HCT116 (cell line): Measurements from ENCODE around the gene PAFAH1B1. TPM values are rescaled to one million over a fixed set of nuclear protein-coding genes. Genes with fewer than 3 reads are reported as not detected.

Source experiments
- ATAC-seq: fragments of 200-7000 bp; cut with Tn5 transposase; 2 replicates; pipeline ENCODE4 v1.9.1; 2020; ENCODE audit warnings: mild to moderate bottlenecking, moderate library complexity
- BruUV-seq: library from RNA; stranded (reverse); fragments of 400-500 nt; replicated peaks from 2 replicates; lab custom pipeline; 2021; lab: Mats Ljungman, UMichigan
- CTCF ChIA-PET: fragments of 300-600 bp; sonication (Branson Sonifier 250); formaldehyde crosslinking; loops from one replicate; lab custom pipeline; 2021; ENCODE audit warnings: antibody characterized with exemption; lab: Charles Lee
- POLR2A ChIA-PET: fragments of 300-600, 350-600 bp; sonication (Branson Sonifier 250); formaldehyde crosslinking; loops from one replicate; lab custom pipeline; 2021; ENCODE audit warnings: antibody characterized with exemption; lab: Charles Lee
- RAD21 ChIA-PET, 2 experiments: fragments of 300-600 bp; sonication (Branson Sonifier 250); formaldehyde crosslinking; loops; one replicate each; lab custom pipeline; 2023; ENCODE audit warnings: low total read pairs in 2 of 2; ENCODE audit not compliant: uncharacterized antibody in 2 of 2, unreplicated experiment in 2 of 2, low non-redundant PET in 1 of 2; lab: Charles Lee
- DNase-seq: peaks from one replicate; pipeline ENCODE4 v3.0.0-alpha.2; 2010; ENCODE audit warnings: low read depth, low spot score
- H2AFZ ChIP-seq: fragments of 200-600 bp; shearing (Covaris generic), sonication (generic); 2 replicates; pipeline ENCODE4 v1.6.1; 2017; ENCODE audit warnings: low read depth, mixed run types, mixed read lengths, antibody characterized with exemption, low read length; ENCODE audit not compliant: poor library complexity, severe bottlenecking
- H3K27ac ChIP-seq: 2 replicates; pipeline ENCODE4 v1.5.1; 2012; ENCODE audit warnings: low read depth, low read length
- H3K27me3 ChIP-seq: fragments of 200-600 bp; sonication (generic); 2 replicates; pipeline ENCODE4 v1.6.1; 2016; ENCODE audit warnings: mixed run types, low read length, mixed read lengths; ENCODE audit not compliant: insufficient read depth
- H3K36me3 ChIP-seq, 2 experiments: fragments of 200-500 bp in 1 of 2; fragments of 200-600 bp in 1 of 2; sonication (Bioruptor generic) in 1 of 2; sonication (generic) in 1 of 2; 2 replicates each; pipeline versions ENCODE4 v1.5.1 to v1.6.1; 2014 to 2016; ENCODE audit warnings: low read length in 2 of 2, inconsistent platforms in 1 of 2, mixed read lengths in 1 of 2, mixed run types in 1 of 2; ENCODE audit not compliant: insufficient read depth in 2 of 2, control insufficient read depth in 1 of 2
- H3K4me1 ChIP-seq, 2 experiments: fragments of 200-600 bp in 1 of 2; sonication (generic) in 1 of 2; 2 replicates each; pipeline versions ENCODE4 v1.5.1 to v1.6.1; 2012 to 2017; ENCODE audit warnings: low read length in 2 of 2, inconsistent platforms in 1 of 2, mild to moderate bottlenecking in 1 of 2, mixed read lengths in 1 of 2, mixed run types in 1 of 2, moderate library complexity in 1 of 2; ENCODE audit not compliant: insufficient read depth in 2 of 2, control insufficient read depth in 1 of 2
- H3K4me2 ChIP-seq: fragments of 200-600 bp; sonication (generic); 2 replicates; pipeline ENCODE4 v1.6.1; 2017; ENCODE audit warnings: mixed run types, low read length, mixed read lengths
- H3K4me3 ChIP-seq, 2 experiments: fragments of 200-600 bp in 1 of 2; sonication (generic) in 1 of 2; replicated peaks in 1 of 2; 2 replicates each; pipeline ENCODE4 v1.5.1; 2011 to 2016; ENCODE audit warnings: low read length in 2 of 2, control low read depth in 1 of 2, low read depth in 1 of 2, mild to moderate bottlenecking in 1 of 2, mixed read lengths in 1 of 2, mixed run types in 1 of 2
- H3K79me2 ChIP-seq: fragments of 200-600 bp; sonication (generic); 2 replicates; pipeline ENCODE4 v1.6.1; 2017; ENCODE audit warnings: mild to moderate bottlenecking, mixed run types, low read length, moderate library complexity, mixed read lengths; ENCODE audit not compliant: insufficient read depth
- H3K9ac ChIP-seq: fragments of 200-600 bp; sonication (generic); 2 replicates; pipeline ENCODE4 v1.6.1; 2016; ENCODE audit warnings: low read length, mixed read lengths
- H3K9me2 ChIP-seq: fragments of 200-600 bp; sonication (generic), shearing (Covaris generic); 2 replicates; pipeline ENCODE4 v1.6.1; 2017; ENCODE audit warnings: mixed run types, mild to moderate bottlenecking, moderate library complexity; ENCODE audit not compliant: insufficient read depth
- H3K9me3 ChIP-seq, 2 experiments: fragments of 200-500 bp in 1 of 2; fragments of 200-600 bp in 1 of 2; sonication (Bioruptor generic) in 1 of 2; sonication (generic) in 1 of 2; 2 replicates each; pipeline ENCODE4 v1.6.1; 2014 to 2017; ENCODE audit warnings: low read length in 2 of 2, mixed read lengths in 2 of 2, inconsistent platforms in 1 of 2, low read depth in 1 of 2, mild to moderate bottlenecking in 1 of 2, mixed run types in 1 of 2, moderate library complexity in 1 of 2; ENCODE audit not compliant: control insufficient read depth in 1 of 2, insufficient read depth in 1 of 2
- H4K20me1 ChIP-seq: fragments of 200-600 bp; sonication (generic), shearing (Covaris generic); 2 replicates; pipeline ENCODE4 v1.6.1; 2017; ENCODE audit warnings: mixed run types, mild to moderate bottlenecking, moderate library complexity; ENCODE audit not compliant: insufficient read depth
- CBX3 ChIP-seq: IDR thresholded peaks from 2 replicates; pipeline ENCODE4 v1.6.1; 2012; ENCODE audit warnings: low read depth
- CEBPB ChIP-seq: IDR thresholded peaks from 2 replicates; pipeline ENCODE4 v1.6.1; 2012; ENCODE audit warnings: low read depth
- EGR1 ChIP-seq: IDR thresholded peaks from 2 replicates; pipeline ENCODE4 v1.6.1; 2012; ENCODE audit warnings: low read depth
- ELF1 ChIP-seq: IDR thresholded peaks from 2 replicates; pipeline ENCODE4 v1.6.1; 2012; ENCODE audit warnings: low read depth, borderline replicate concordance
- EZH2 ChIP-seq: fragments of 200-600 bp; sonication (generic); IDR thresholded peaks from 2 replicates; pipeline ENCODE4 v1.6.1; 2017; ENCODE audit warnings: antibody characterized with exemption, mixed run types
- JUND ChIP-seq: IDR thresholded peaks from 2 replicates; pipeline ENCODE4 v1.6.1; 2012
- POLR2A ChIP-seq: IDR thresholded peaks from 2 replicates; pipeline ENCODE4 v1.7.0; 2011; ENCODE audit warnings: borderline replicate concordance; ENCODE audit not compliant: insufficient read depth, insufficient read length; ENCODE audit errors: extremely low read depth
- POLR2AphosphoS5 ChIP-seq: IDR thresholded peaks from 2 replicates; pipeline ENCODE4 v1.6.1; 2011; ENCODE audit warnings: mild to moderate bottlenecking, low read depth, low read length, moderate library complexity
- SP1 ChIP-seq: IDR thresholded peaks from 2 replicates; pipeline ENCODE4 v1.6.1; 2012; ENCODE audit warnings: low read depth
- ZFX ChIP-seq: fragments of 450-650 bp; IDR thresholded peaks from 2 replicates; pipeline ENCODE4 v1.6.1; 2017
- ZNF274 ChIP-seq: fragments of 200-500 bp; sonication (Bioruptor generic); IDR thresholded peaks from 2 replicates; pipeline ENCODE4 v1.6.1; 2014; ENCODE audit warnings: mild to moderate bottlenecking, low read depth, low read length, inconsistent platforms
- intact Hi-C: fragments of 100-400 bp; cut with micrococcal nuclease; formaldehyde crosslinking; loops from 2 replicates; pipeline ENCODE4 v1.10.0; 2022
- total RNA-seq: library from RNA; stranded (reverse); gene quantifications from one replicate; pipeline ENCODE4 v1.2.1, GENCODE V29; 2021; ENCODE audit not compliant: unreplicated experiment
- TF ChIP-seq, protein P1 (sequence below): IDR thresholded peaks from 2 replicates; pipeline ENCODE4 v1.6.1; 2011; ENCODE audit warnings: mild to moderate bottlenecking, low read length, moderate library complexity; ENCODE audit not compliant: insufficient replicate concordance; ENCODE audit errors: extremely low read depth
- TF ChIP-seq, protein P2 (sequence below): IDR thresholded peaks from 2 replicates; pipeline ENCODE4 v1.6.1; 2012; ENCODE audit warnings: low read depth
- TF ChIP-seq, protein P3 (sequence below): IDR thresholded peaks from 2 replicates; pipeline ENCODE4 v1.6.1; 2012

The PAFAH1B1 gene
- total RNA-seq, 1 experiment from 2014 or later = 113 TPM

DNA sequence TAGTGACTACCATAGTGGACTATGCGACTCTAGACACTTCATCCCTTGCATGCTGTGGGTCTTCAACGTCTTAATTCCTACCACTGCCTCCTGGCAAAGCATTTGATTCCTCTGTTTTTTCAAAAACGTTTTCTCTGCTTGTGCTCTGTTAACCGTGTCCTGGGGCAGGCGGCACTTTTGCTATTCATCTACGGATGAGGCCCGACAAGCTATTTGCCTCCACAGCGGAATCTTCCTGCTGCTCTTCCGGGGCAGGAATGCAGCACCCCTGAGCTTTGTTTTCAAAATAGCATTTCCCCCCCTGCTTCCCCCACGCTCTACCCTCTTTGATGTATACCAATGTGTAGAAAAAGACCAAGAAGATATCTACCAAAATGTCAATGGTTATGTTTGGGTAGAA, 42.0 kb upstream of the PAFAH1B1 start (continued):
- TF ChIP-seq, protein P1, sequence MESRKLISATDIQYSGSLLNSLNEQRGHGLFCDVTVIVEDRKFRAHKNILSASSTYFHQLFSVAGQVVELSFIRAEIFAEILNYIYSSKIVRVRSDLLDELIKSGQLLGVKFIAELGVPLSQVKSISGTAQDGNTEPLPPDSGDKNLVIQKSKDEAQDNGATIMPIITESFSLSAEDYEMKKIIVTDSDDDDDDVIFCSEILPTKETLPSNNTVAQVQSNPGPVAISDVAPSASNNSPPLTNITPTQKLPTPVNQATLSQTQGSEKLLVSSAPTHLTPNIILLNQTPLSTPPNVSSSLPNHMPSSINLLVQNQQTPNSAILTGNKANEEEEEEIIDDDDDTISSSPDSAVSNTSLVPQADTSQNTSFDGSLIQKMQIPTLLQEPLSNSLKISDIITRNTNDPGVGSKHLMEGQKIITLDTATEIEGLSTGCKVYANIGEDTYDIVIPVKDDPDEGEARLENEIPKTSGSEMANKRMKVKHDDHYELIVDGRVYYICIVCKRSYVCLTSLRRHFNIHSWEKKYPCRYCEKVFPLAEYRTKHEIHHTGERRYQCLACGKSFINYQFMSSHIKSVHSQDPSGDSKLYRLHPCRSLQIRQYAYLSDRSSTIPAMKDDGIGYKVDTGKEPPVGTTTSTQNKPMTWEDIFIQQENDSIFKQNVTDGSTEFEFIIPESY = no peak
- TF ChIP-seq JUND = no peak
- TF ChIP-seq, all 23 proteins: peak for 0

DNA sequence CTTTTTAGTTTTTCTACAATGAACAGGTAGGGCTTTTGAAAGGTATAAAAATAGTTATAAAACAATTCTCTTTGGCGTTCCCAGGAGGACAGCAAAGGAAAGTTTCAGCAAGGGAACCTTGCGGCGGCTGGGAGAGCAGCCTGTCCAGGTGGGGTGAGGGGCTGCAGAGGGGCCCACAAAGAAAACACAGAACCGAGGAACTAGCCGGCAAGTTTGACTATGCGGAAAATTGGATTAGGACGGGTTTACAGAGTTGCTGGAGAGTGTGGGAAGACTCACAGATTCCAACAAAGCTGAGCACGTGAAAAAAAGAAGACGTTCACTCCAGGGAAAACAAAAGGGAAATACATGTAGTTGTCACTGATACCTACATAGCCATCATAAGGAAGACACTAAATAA, 41.5 kb upstream of the PAFAH1B1 start:
- TF ChIP-seq ELF1 (no peak), ZFX (no peak), ZNF274 (no peak), SP1 (no peak), POLR2AphosphoS5 (no peak), CEBPB (no peak), POLR2A (no peak), CBX3 (no peak), EGR1 (no peak), EZH2 (no peak), JUND (no peak)
- TF ChIP-seq, protein P1 = no peak
- TF ChIP-seq, protein P2, sequence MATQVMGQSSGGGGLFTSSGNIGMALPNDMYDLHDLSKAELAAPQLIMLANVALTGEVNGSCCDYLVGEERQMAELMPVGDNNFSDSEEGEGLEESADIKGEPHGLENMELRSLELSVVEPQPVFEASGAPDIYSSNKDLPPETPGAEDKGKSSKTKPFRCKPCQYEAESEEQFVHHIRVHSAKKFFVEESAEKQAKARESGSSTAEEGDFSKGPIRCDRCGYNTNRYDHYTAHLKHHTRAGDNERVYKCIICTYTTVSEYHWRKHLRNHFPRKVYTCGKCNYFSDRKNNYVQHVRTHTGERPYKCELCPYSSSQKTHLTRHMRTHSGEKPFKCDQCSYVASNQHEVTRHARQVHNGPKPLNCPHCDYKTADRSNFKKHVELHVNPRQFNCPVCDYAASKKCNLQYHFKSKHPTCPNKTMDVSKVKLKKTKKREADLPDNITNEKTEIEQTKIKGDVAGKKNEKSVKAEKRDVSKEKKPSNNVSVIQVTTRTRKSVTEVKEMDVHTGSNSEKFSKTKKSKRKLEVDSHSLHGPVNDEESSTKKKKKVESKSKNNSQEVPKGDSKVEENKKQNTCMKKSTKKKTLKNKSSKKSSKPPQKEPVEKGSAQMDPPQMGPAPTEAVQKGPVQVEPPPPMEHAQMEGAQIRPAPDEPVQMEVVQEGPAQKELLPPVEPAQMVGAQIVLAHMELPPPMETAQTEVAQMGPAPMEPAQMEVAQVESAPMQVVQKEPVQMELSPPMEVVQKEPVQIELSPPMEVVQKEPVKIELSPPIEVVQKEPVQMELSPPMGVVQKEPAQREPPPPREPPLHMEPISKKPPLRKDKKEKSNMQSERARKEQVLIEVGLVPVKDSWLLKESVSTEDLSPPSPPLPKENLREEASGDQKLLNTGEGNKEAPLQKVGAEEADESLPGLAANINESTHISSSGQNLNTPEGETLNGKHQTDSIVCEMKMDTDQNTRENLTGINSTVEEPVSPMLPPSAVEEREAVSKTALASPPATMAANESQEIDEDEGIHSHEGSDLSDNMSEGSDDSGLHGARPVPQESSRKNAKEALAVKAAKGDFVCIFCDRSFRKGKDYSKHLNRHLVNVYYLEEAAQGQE = no peak
- TF ChIP-seq, protein P3, sequence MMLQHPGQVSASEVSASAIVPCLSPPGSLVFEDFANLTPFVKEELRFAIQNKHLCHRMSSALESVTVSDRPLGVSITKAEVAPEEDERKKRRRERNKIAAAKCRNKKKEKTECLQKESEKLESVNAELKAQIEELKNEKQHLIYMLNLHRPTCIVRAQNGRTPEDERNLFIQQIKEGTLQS = no peak
- Histone ChIP-seq H3K36me3 (no peaks in the 10 kb centered on the region), H3K9ac (no peak overlapping the region), H3K27ac (no peak overlapping the region), H3K79me2 (no peaks in the 10 kb centered on the region), H3K4me2 (no peak overlapping the region), H3K27me3 (no peaks in the 10 kb centered on the region), H3K4me3 (no peak overlapping the region), H3K9me3 (no peaks in the 10 kb centered on the region), H3K4me1 (no peaks in the 10 kb centered on the region), H3K9me2 (no peaks in the 10 kb centered on the region), H4K20me1 (no peaks in the 10 kb centered on the region), H2AFZ (no peak overlapping the region)
- no peak for DNase-seq
- BruUV-seq = no TSS peak
- intact Hi-C loops = no loop called here
- ChIA-PET CTCF (no interaction called here), RAD21 (no interaction called here), POLR2A (interaction anchor here (0.6 kb wide), 1 partner anchor 684 kb away, joined by 3 read pairs; no protein-coding TSS in a partner anchor)
- no peak for ATAC-seq
